ENCODE data around the gene ACACB.

The ACACB gene

GRCh38 chr12:109286652-109287051 is 170.3 kb downstream of the ACACB start:
- no peak for DNase-seq

DNA sequence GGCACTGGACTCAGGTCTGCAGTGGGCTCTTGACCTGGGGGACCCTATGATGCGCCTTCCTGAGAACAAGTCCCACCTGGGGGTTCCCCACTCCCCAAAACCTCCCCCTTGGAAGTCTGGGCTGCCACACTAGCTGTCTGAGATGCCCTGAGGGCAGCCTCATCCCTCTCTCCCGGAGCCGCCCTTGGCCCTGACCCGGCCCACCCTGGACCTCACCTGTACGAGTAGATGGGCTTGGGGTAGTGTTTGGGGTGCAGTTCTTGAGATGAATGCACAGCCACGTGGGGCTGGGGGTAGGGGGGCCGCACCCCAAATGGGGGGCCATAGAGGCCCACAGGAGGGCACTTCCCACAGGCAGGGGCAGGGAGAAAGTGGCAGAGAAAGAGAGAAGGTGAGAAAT is 170.8 kb downstream of the ACACB start:
- no peak for DNase-seq

DNA sequence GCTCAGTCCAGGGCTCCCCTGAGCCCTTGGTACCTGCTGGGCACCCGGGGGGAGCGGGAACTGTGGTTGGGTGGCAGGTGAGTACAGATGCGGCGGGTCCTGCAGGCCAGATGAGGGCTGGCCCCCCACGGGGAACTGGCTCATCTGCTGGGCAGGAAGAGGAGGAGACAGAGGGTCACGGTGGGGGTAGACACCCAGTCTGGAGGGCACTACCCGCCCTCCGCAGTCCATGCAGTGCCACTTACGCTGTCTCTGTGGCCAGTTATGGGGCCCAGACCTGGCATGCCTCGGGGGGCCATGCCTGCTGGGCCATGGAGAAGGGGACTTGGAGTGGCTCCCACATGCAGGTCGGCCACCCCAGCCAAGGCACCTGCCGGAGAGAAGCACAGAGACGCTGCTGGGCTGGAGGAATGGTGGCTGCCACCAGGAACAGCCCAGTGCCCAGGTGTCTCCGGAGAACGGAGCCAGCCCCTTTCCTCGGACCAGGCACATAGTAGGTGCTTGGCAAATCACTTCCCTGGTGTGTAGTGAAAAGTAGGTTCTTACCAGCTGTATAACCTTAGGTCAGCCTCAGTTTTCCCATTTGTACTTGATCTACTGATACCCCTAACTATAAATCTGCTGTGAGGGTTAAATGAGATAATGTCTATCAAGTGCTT is 171.6 kb downstream of the ACACB start:
- no peak for DNase-seq

DNA sequence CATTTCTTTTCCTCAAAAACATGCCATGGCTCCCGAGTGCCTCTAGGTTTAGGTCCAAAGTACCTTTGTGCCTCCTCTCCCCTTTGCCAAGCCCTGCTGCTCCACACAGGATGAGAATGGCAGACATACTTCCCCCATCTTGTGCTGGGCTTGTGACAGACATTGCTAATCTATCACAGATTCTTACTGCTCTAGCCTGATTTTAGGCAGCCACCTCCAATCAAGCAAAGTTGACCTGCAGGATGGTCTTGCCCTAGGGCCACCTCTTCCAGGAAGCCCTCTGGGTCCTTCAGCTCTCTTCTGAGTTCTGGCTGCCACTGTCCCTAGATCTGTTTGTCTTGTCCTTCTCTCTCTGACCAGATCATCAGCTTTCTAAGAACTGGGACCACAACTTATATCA is 172.2 kb downstream of the ACACB start:
- no peak for DNase-seq

- DNase-seq = no peak
These were observed 172.6 kb downstream of the ACACB start for GRCh38 chr12:109289004-109289403.

GRCh38 chr12:109289551-109289950 is 173.2 kb downstream of the ACACB start:
- no peak for DNase-seq

GRCh38 chr12:109290061-109290460 is 173.7 kb downstream of the ACACB start:
- DNase-seq = no peak

DNA sequence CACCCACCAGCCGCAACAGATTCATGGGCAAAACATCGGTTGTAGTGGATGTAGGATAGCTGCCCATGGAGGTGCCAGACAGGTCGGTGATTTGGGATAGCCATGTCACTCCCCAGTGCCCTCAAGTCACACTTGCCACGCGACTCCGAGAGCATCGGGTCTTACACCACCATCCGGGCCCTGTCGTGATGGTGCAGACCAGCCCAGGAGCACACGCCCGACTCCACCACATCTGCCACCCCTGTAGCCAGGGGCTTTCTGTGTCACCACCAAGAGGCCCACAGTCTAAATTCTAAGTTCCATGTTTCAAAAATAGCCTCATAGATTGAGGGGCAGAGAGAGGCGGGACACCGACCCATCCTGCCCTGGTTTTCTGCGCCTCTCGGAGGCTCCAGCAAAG is 174.7 kb downstream of the ACACB start:
- DNase-seq = no peak

DNA sequence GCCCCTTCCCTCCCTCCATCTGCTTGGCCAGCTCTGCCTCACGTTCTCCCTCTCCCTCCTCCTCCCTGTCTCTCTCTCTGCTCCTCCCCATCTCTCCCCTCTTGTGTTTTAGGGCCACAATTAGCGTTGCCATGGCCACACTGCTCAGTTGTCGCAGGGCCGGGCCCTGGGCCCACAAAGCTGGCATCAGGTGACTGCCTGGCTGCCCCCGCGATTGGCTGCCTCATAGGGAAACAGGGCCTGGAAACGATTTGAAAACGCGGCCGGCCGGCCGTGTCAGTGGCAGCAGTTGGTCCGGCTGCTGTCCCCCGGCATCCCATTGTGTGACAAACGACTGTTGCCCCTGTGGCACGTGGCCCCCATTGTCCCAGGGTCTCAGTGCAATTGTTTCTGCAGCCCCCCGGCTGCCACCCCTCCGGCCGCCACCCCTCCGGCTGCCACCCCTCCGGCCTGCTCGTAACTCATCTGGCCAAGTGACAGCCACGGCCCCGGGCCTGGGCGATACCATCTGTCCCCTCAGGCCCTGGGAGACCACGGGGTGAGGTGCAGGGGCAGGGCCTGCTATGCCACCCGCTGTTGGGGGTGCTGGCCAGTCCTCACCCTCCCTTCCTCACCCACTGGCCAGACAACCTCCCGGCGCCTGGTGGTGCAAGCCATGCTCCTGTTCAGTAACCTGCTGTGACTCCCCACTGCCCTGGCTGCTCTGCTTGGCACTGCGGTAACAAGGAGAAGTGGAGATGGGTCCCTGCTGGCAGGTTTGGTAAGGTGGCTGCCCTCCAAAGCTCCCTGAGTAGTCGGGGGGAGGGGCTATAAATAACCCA is 175.3 kb downstream of the ACACB start:
- DNase-seq = no peak

- no peak for DNase-seq
These were observed 175.9 kb downstream of the ACACB start for GRCh38 chr12:109292342-109292711.

DNA sequence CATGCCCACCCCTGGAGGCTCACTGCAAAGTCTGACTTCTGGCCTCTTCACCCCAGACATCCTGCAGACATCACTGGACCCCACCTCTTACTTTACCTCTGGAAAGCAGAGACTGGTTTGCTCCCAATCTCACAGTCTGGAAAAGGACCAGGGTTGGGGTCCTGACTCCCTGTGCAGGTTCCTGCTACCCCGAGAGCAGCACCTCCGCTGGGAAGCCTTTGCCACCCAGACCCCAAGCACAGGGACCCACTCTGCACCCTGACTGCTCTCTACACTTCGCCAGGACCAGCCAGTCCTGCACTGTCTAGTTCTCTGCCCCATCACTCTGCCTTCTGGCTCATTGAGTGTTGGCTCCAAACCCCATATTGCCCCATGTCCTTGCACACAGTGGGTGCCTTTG is 176.7 kb downstream of the ACACB start:
- DNase-seq = no peak

GRCh38 chr12:109294286-109294796 is 178.0 kb downstream of the ACACB start:
- no peak for DNase-seq

- no peak for DNase-seq
These were observed 179.5 kb downstream of the ACACB start for GRCh38 chr12:109295764-109296425.

- no peak for DNase-seq
These were observed 180.0 kb downstream of the ACACB start for GRCh38 chr12:109296431-109296830.

- DNase-seq = no peak
These were observed 183.5 kb downstream of the ACACB start for GRCh38 chr12:109299849-109300248.

DNA sequence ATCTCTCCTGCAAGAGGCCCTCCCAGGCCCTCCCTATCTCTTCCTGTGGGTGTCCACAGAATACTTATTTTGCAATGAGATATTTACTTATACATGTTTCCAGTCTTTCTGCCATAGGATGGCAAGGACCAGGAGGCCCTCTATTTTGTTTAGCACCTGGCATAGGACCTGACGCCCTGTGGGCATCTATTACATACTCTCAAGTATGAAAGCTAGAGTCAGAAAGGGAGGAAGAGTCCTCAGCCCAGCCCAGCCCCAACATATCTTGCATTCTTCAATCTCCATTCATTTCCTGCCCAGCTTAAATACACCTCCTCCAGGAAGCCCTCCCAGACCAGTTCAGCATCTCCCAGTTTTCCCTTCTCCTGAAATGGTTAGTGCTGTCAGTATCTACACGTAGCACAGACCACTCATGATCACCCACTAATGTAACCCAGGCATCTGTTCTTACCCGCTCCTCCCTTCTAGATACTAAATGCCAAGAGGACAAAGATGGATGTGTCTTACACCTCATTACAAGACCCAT is 185.3 kb downstream of the ACACB start:
- DNase-seq = no peak

DNA sequence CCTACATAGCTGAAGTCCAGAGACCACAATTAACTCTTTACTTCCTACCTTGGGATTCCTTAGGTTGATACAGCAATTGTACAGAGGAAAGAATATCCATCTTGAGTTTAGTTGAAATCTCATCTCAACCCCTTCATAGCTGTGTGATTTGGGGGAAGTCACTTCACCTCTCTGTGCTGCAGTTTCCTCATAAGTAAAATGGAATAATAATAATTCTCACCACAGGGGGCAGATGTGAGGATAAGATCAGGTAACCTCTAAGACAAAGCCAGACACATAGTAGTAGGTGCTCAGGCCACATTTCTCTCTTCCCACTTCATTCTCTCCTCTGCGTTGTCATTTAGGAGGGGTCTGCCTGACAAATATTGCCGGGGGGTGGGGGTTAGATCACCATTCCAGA is 186.0 kb downstream of the ACACB start:
- no peak for DNase-seq

DNA sequence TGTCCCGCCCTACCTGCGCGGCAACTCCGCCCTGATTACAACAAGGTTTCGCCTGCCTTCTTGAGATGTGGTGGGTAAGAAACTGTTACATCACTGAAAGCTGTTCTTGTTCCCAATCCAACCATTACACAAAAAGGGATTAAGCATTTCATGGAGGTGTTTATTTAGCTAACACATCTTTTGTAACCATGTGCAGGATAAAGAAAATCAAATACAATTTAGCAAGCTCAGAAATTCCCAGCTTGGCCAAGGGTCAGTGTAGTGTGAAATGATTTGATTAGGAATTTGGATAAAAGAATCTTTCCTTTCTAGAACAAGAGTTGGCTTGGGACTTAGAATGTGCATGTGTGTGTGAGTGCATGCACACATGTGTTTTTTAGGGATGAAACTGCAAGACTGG is 186.4 kb downstream of the ACACB start:
- DNase-seq = no peak

DNA sequence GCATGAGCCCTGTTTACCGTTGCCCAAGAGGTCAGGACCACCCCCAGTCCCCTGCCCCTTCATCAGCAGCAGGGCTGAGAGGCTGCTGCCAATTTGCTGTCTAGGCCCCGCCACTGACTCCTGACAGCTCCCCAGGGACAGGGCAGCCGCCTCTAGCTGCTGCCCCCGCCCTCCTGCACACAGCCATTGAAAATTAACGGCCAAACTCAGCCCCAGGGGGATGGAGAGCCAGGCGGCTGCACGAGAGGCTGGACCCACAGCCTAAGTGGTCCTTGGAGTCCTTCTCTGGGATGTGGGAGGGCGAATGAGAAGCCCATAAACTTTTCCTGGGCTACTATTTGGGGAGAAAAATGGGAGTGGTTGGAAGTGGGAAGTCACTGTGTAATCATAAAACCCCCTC is 188.1 kb downstream of the ACACB start:
- no peak for DNase-seq

DNA sequence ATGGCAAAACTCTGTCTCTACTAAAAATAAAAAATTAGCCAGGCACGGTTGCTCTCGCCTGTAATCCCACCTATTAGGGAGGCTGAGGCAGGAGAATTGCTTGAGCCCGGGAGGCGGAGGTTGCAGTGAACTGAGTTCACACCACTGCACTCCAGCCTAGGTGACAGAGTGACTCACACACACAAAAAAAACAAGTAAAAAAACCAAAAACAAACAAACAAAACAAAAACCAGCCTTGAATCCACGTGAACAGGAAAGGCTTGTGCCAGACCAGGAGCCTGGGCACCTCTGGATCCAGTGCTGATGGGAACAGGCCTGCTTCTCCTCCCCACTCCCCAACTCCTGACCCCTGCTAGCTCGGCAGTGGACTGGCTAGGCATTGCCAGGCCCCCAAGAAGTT is 189.2 kb downstream of the ACACB start:
- DNase-seq = no peak

- no peak for DNase-seq
These were observed 190.7 kb downstream of the ACACB start for GRCh38 chr12:109307051-109307450.

GRCh38 chr12:109308534-109309380 is 192.4 kb downstream of the ACACB start, which contains the start of gene FOXN4:
Gene FOXN4, minus strand, starts transcription at chr12:109309284. Its CDS starts 963 bp downstream, at chr12:109308321.
- DNase-seq = no peak

Data from stimulated activated CD4-positive, alpha-beta T cell treated with anti-CD3 and anti-CD28 coated beads, Interleukin-2, amount 100 ng/mL, for 48 hours (primary cell).